ENCODE measurements around the gene ABHD12. TPM values are rescaled to one million over a fixed set of nuclear protein-coding genes. Genes with fewer than 3 reads are reported as not detected.
A peak's percentile ranks its signal among the peaks of the same experiment; 100 is the strongest.

ABHD12 gene
- total and polyA plus RNA-seq, 10 of the 15 experiments (the other 5 are each of a cell fraction or from before 2014, with no cell fraction given), result 1.5 to 61.8 (median 26.7) TPM

GRCh38 chr20:25407311-25408169 lies 16.9 kb upstream of the ABHD12 start, which contains the start of gene GINS1 (continued):
- no peak for TF ChIP-seq NFYA (IDR thresholded peaks at IDR 0.05; ENCODE audit: borderline replicate concordance, low read depth, low read length)
- no peak for TF ChIP-seq KAT2A (conservative IDR thresholded peaks at IDR 0.05; ENCODE audit: control insufficient read depth, low read depth, low read length)
- TF ChIP-seq SUPT20H (IDR thresholded peaks at IDR 0.05; ENCODE audit: borderline replicate concordance, control insufficient read depth, low read depth, low read length), result no peak
- TF ChIP-seq CHD1 (IDR thresholded peaks at IDR 0.05; ENCODE audit: low read depth, low read length), result 0 out of 2 replicates have a peak, but pooled peaks have one; percentile 36
- no peak for TF ChIP-seq ELK1 (IDR thresholded peaks at IDR 0.05; ENCODE audit: low read depth, low read length)
- peak; percentile 88 for TF ChIP-seq EED (IDR thresholded peaks at IDR 0.05; ENCODE audit: low read depth)
- TF ChIP-seq, protein P1, sequence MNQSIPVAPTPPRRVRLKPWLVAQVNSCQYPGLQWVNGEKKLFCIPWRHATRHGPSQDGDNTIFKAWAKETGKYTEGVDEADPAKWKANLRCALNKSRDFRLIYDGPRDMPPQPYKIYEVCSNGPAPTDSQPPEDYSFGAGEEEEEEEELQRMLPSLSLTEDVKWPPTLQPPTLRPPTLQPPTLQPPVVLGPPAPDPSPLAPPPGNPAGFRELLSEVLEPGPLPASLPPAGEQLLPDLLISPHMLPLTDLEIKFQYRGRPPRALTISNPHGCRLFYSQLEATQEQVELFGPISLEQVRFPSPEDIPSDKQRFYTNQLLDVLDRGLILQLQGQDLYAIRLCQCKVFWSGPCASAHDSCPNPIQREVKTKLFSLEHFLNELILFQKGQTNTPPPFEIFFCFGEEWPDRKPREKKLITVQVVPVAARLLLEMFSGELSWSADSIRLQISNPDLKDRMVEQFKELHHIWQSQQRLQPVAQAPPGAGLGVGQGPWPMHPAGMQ (IDR thresholded peaks at IDR 0.05; ENCODE audit: borderline replicate concordance), result no peak
- TF ChIP-seq MEF2A (IDR thresholded peaks at IDR 0.05; ENCODE audit: insufficient read depth, low read depth, low read length), result no peak
- no peak for TF ChIP-seq ATF3 (IDR thresholded peaks at IDR 0.05; ENCODE audit: borderline replicate concordance, extremely low read depth, low read depth, low read length)
- no peak for TF ChIP-seq WRNIP1 (IDR thresholded peaks at IDR 0.05; ENCODE audit: borderline replicate concordance, low read depth, low read length)
- no peak for TF ChIP-seq CEBPB (IDR thresholded peaks at IDR 0.05; ENCODE audit: borderline replicate concordance in 1 of 2, low read depth in 2 of 2, low read length in 2 of 2)
- TF ChIP-seq SP1 (IDR thresholded peaks at IDR 0.05; ENCODE audit: low read depth, low read length), result peak; percentile 76
- TF ChIP-seq, protein P2, sequence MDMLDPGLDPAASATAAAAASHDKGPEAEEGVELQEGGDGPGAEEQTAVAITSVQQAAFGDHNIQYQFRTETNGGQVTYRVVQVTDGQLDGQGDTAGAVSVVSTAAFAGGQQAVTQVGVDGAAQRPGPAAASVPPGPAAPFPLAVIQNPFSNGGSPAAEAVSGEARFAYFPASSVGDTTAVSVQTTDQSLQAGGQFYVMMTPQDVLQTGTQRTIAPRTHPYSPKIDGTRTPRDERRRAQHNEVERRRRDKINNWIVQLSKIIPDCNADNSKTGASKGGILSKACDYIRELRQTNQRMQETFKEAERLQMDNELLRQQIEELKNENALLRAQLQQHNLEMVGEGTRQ (IDR thresholded peaks at IDR 0.05; ENCODE audit: borderline replicate concordance, low read depth, low read length), result no peak
- peak; percentile 61; the same call in 1 of the 2 replicates for TF ChIP-seq GATAD2B (conservative IDR thresholded peaks at IDR 0.05; ENCODE audit: low read depth)
- no peak for TF ChIP-seq TCF12 (IDR thresholded peaks at IDR 0.05; ENCODE audit: low read depth, low read length)
- TF ChIP-seq HDAC6 (IDR thresholded peaks at IDR 0.05; ENCODE audit: unreplicated experiment), result peak; percentile 68
- no peak for TF ChIP-seq ZZZ3 (IDR thresholded peaks at IDR 0.05; ENCODE audit: control insufficient read depth, insufficient read length, low read depth)
- peak; percentile 88 for TF ChIP-seq PML (IDR thresholded peaks at IDR 0.05; ENCODE audit: low read length)
- TF ChIP-seq, protein P3, sequence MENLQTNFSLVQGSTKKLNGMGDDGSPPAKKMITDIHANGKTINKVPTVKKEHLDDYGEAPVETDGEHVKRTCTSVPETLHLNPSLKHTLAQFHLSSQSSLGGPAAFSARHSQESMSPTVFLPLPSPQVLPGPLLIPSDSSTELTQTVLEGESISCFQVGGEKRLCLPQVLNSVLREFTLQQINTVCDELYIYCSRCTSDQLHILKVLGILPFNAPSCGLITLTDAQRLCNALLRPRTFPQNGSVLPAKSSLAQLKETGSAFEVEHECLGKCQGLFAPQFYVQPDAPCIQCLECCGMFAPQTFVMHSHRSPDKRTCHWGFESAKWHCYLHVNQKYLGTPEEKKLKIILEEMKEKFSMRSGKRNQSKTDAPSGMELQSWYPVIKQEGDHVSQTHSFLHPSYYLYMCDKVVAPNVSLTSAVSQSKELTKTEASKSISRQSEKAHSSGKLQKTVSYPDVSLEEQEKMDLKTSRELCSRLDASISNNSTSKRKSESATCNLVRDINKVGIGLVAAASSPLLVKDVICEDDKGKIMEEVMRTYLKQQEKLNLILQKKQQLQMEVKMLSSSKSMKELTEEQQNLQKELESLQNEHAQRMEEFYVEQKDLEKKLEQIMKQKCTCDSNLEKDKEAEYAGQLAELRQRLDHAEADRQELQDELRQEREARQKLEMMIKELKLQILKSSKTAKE (IDR thresholded peaks at IDR 0.05; ENCODE audit: low read depth, poor library complexity, severe bottlenecking), result no peak
- peak; percentile 37 for TF ChIP-seq MXI1 (IDR thresholded peaks at IDR 0.05; ENCODE audit: low read depth, low read length)
- no peak for TF ChIP-seq CHD4 (IDR thresholded peaks at IDR 0.05)
